H9 (cell line): ENCODE data around the gene PRELID1. TPM values are rescaled to one million over a fixed set of nuclear protein-coding genes. Genes with fewer than 3 reads are reported as not detected.
A peak's percentile ranks its signal among the peaks of the same experiment; 100 is the strongest.

Experiments
- DNase-seq: peaks from one replicate; pipeline ENCODE4 v3.0.0-alpha.2; 2017
- H2AFZ ChIP-seq: one replicate; pipeline ENCODE4 v1.6.1; 2013; ENCODE audit warnings: mild to moderate bottlenecking, low read length, control low read depth, moderate library complexity
- H2AK5ac ChIP-seq: 2 replicates; pipeline ENCODE4 v1.6.1; 2013; ENCODE audit warnings: low read length, control low read depth, mixed read lengths; ENCODE audit not compliant: insufficient read length
- H2BK120ac ChIP-seq: one replicate; pipeline ENCODE4 v1.6.1; 2013; ENCODE audit warnings: low read depth, mild to moderate bottlenecking, low read length, control low read depth, inconsistent platforms; ENCODE audit not compliant: poor library complexity, severe bottlenecking
- H2BK12ac ChIP-seq: 2 replicates; pipeline ENCODE4 v1.6.1; 2013; ENCODE audit warnings: low read length, control low read depth, mixed read lengths, low read depth; ENCODE audit not compliant: insufficient read length
- H2BK15ac ChIP-seq: 2 replicates; pipeline ENCODE4 v1.6.1; 2013; ENCODE audit warnings: low read depth, low read length, control low read depth
- H2BK20ac ChIP-seq: one replicate; pipeline ENCODE4 v1.6.1; 2013; ENCODE audit warnings: low read depth, mild to moderate bottlenecking, low read length, control low read depth, inconsistent platforms; ENCODE audit not compliant: poor library complexity, severe bottlenecking
- H2BK5ac ChIP-seq: 2 replicates; pipeline ENCODE4 v1.6.1; 2013; ENCODE audit warnings: low read length, control low read depth, mixed read lengths; ENCODE audit not compliant: insufficient read length
- H3K14ac ChIP-seq: 2 replicates; pipeline ENCODE4 v1.6.1; 2013; ENCODE audit warnings: low read length, control low read depth; ENCODE audit not compliant: insufficient read depth
- H3K18ac ChIP-seq: 2 replicates; pipeline ENCODE4 v1.6.1; 2013; ENCODE audit warnings: low read depth, mild to moderate bottlenecking, mixed read lengths, low read length, control low read depth; ENCODE audit not compliant: insufficient read length
- H3K23ac ChIP-seq: 2 replicates; pipeline ENCODE4 v1.6.1; 2013; ENCODE audit warnings: low read length, control low read depth, mixed read lengths, low read depth; ENCODE audit not compliant: insufficient read length
- H3K23me2 ChIP-seq: 2 replicates; pipeline ENCODE4 v1.6.1; 2013; ENCODE audit warnings: low read depth, mild to moderate bottlenecking, mixed read lengths, low read length, control low read depth; ENCODE audit not compliant: insufficient read length, poor library complexity, severe bottlenecking
- H3K27ac ChIP-seq: 2 replicates; pipeline ENCODE4 v1.5.1; 2013; ENCODE audit warnings: low read length, control low read depth, mixed read lengths, low read depth; ENCODE audit not compliant: insufficient read length
- H3K27me3 ChIP-seq: 2 replicates; pipeline ENCODE4 v1.6.1; 2013; ENCODE audit warnings: low read length, control low read depth, inconsistent platforms; ENCODE audit not compliant: insufficient read depth
- H3K4ac ChIP-seq: 2 replicates; pipeline ENCODE4 v1.6.1; 2013; ENCODE audit warnings: low read depth, mild to moderate bottlenecking, control low read depth, inconsistent platforms, low read length, moderate library complexity
- H3K4me1 ChIP-seq: 2 replicates; pipeline ENCODE4 v1.6.1; 2013; ENCODE audit warnings: low read length, control low read depth, inconsistent platforms; ENCODE audit not compliant: insufficient read depth
- H3K4me2 ChIP-seq: 2 replicates; pipeline ENCODE4 v1.6.1; 2013; ENCODE audit warnings: low read length, control low read depth, mixed read lengths; ENCODE audit not compliant: insufficient read length, insufficient read depth
- H3K56ac ChIP-seq: 2 replicates; pipeline ENCODE4 v1.6.1; 2013; ENCODE audit warnings: low read depth, mild to moderate bottlenecking, mixed read lengths, low read length, control low read depth; ENCODE audit not compliant: insufficient read length
- H3K79me1 ChIP-seq: 2 replicates; pipeline ENCODE4 v1.6.1; 2013; ENCODE audit warnings: low read depth, mild to moderate bottlenecking, moderate library complexity, low read length, control low read depth, inconsistent platforms; ENCODE audit not compliant: insufficient read depth, poor library complexity, severe bottlenecking
- H3K79me2 ChIP-seq: 2 replicates; pipeline ENCODE4 v1.6.1; 2013; ENCODE audit warnings: low read length, control low read depth, inconsistent platforms; ENCODE audit not compliant: insufficient read depth
- H3K9ac ChIP-seq: 2 replicates; pipeline ENCODE4 v1.6.1; 2013; ENCODE audit warnings: low read length, control low read depth, mixed read lengths; ENCODE audit not compliant: insufficient read length; ENCODE audit errors: extremely low read depth
- H3K9me3 ChIP-seq: one replicate; pipeline ENCODE4 v1.6.1; 2013; ENCODE audit warnings: low read depth, low read length, inconsistent platforms; ENCODE audit not compliant: control insufficient read depth
- H3T11ph ChIP-seq: one replicate; pipeline ENCODE4 v1.6.1; 2013; ENCODE audit warnings: mild to moderate bottlenecking, low read length, control low read depth, inconsistent platforms
- H4K20me1 ChIP-seq: one replicate; pipeline ENCODE4 v1.6.1; 2013; ENCODE audit not compliant: control insufficient read depth, insufficient read length, insufficient read depth
- H4K5ac ChIP-seq: 2 replicates; pipeline ENCODE4 v1.6.1; 2013; ENCODE audit warnings: low read depth, mild to moderate bottlenecking, mixed read lengths, low read length, control low read depth; ENCODE audit not compliant: insufficient read length
- H4K8ac ChIP-seq: replicated peaks from 2 replicates; pipeline ENCODE4 v1.6.1; 2013; ENCODE audit warnings: low read length, control low read depth, mixed read lengths, low read depth; ENCODE audit not compliant: insufficient read length
- H4K91ac ChIP-seq: 2 replicates; pipeline ENCODE4 v1.6.1; 2013; ENCODE audit warnings: low read depth, mild to moderate bottlenecking, moderate library complexity, mixed read lengths, low read length, control low read depth; ENCODE audit not compliant: insufficient read length
- H3K27ac Mint-ChIP-seq, 3 experiments: 2 replicates in 2 of 3; 3 replicates in 1 of 3; pipeline ENCODE4 v1.8.0; 2020 to 2021; ENCODE audit warnings: mixed read lengths in 3 of 3, mild to moderate bottlenecking in 1 of 3, moderate library complexity in 1 of 3
- H3K27me3 Mint-ChIP-seq: 2 replicates; pipeline ENCODE4 v1.8.0; 2021; ENCODE audit warnings: low read depth, mild to moderate bottlenecking, moderate library complexity, mixed read lengths
- H3K36me3 Mint-ChIP-seq, 3 experiments: 2 replicates in 2 of 3; 3 replicates in 1 of 3; pipeline ENCODE4 v1.8.0; 2020 to 2021; ENCODE audit warnings: low read depth in 3 of 3, mixed read lengths in 3 of 3; ENCODE audit not compliant: insufficient read depth in 1 of 3
- H3K4me1 Mint-ChIP-seq, 2 experiments: 2 replicates each; pipeline ENCODE4 v1.8.0; 2020; ENCODE audit warnings: mixed read lengths in 2 of 2
- H3K4me3 Mint-ChIP-seq, 2 experiments: 2 replicates in 1 of 2; 3 replicates in 1 of 2; pipeline ENCODE4 v1.8.0; 2020 to 2021; ENCODE audit warnings: mild to moderate bottlenecking in 2 of 2, mixed read lengths in 2 of 2, moderate library complexity in 1 of 2
- H3K9me3 Mint-ChIP-seq, 2 experiments: 2 replicates in 1 of 2; 3 replicates in 1 of 2; pipeline ENCODE4 v1.8.0; 2020; ENCODE audit warnings: mild to moderate bottlenecking in 2 of 2, mixed read lengths in 2 of 2, moderate library complexity in 1 of 2
- CTCF ChIP-seq: fragments of 200-600 bp; sonication (generic); conservative IDR thresholded peaks from 3 replicates; pipeline ENCODE4 v1.8.0; 2021; ENCODE audit warnings: antibody characterized with exemption, mild to moderate bottlenecking
- WGBS: extraction: QIAGEN DNeasy Blood & Tissue Kit; methylation state at CpG from one replicate; pipeline ENCODE4 v1.1.7; 2013; ENCODE audit warnings: missing lambda C conversion rate, low lambda C conversion rate, mixed read lengths; ENCODE audit not compliant: insufficient read length; ENCODE audit errors: extremely low coverage; 5-methylcytosine and 5-hydroxymethylcytosine counted together
- total RNA-seq: library from RNA; stranded (reverse); gene quantifications from 2 replicates; pipeline ENCODE4 v1.2.1, GENCODE V29; 2021

PRELID1 gene
- total RNA-seq, 1 experiment from 2014 or later, result 213 TPM

DNA sequence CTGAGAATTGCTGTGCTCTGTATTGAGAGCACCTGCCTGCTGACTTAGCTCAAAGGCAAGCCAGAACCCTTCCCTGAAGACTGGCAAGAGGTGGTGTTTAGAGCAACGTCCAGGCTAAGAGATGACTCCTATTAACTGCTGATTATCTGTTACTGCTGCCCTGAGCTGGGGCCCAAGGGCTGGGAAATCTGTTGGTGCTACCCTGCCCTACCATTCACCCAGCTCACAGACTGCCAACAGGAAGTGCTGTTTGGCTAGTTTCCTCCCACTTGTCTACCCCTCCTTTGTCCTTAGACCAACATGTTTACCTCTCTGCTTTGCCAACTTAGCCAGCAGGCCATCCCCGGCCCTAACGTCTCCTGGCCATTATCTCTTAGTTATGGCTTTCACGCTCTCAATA lies 7.0 kb upstream of the PRELID1 start:
- H3K27ac ChIP-seq, result no peak overlapping the region
- Mint-ChIP-seq H3K27ac (peak overlapping the region in 1 of 3 experiments; percentile 85; a peak in 3 of 7 replicates), H3K4me1 (peaks cover 30 to 41% of the 10 kb centered on the region in 2 experiments), H3K9me3 (no peaks in the 10 kb centered on the region), H3K27me3 (peaks cover 1% of the 10 kb centered on the region; the same call in 1 of the 2 replicates), H3K36me3 (peaks cover 42 to 75% (median 56%) of the 10 kb centered on the region in 3 experiments), H3K4me3 (no peak overlapping the region)
- H3K18ac ChIP-seq, result no peak overlapping the region
- no peak overlapping the region for H4K8ac ChIP-seq
- H2AK5ac ChIP-seq, result no peak overlapping the region
- no peak overlapping the region for H4K91ac ChIP-seq
- no peak for DNase-seq
- no peak overlapping the region for H3T11ph ChIP-seq
- no peak overlapping the region for H2BK120ac ChIP-seq
- no peak overlapping the region for H4K5ac ChIP-seq
- H2AFZ ChIP-seq, result no peak overlapping the region
- H4K20me1 ChIP-seq, result no peaks in the 10 kb centered on the region
- no peak overlapping the region for H2BK20ac ChIP-seq
- no peak overlapping the region for H2BK15ac ChIP-seq
- no CpG with 5 or more reads among the region's 4 CpGs for WGBS
- no peak overlapping the region for H3K56ac ChIP-seq
- H3K4me2 ChIP-seq, result no peak overlapping the region
- no peak overlapping the region for H3K14ac ChIP-seq
- no peak for TF ChIP-seq CTCF
- no peak overlapping the region for H2BK5ac ChIP-seq
- peaks cover 4% of the 10 kb centered on the region for H3K79me1 ChIP-seq
- H3K9ac ChIP-seq, result no peak overlapping the region
- H3K9me3 ChIP-seq, result no peaks in the 10 kb centered on the region
- no peaks in the 10 kb centered on the region for H3K27me3 ChIP-seq
- H3K4ac ChIP-seq, result no peak overlapping the region
- H2BK12ac ChIP-seq, result no peak overlapping the region
- H3K79me2 ChIP-seq, result no peaks in the 10 kb centered on the region
- no peaks in the 10 kb centered on the region for H3K4me1 ChIP-seq
- H3K23ac ChIP-seq, result no peak overlapping the region
- no peaks in the 10 kb centered on the region for H3K23me2 ChIP-seq
